ENCODE data around the gene ALPL. TPM values are rescaled to one million over a fixed set of nuclear protein-coding genes. Genes with fewer than 3 reads are reported as not detected.

Gene ALPL
- total RNA-seq, 4 donors from 2014 or later, result 2.8 to 6.4 (median 4.4) TPM

GRCh38 chr1:21601278-21602048 lies 92.2 kb downstream of the ALPL start:
- H3K27ac ChIP-seq, result no peak overlapping the region
- no peaks in the 10 kb centered on the region for H3K27me3 ChIP-seq
- TF ChIP-seq CTCF (IDR thresholded peaks at IDR 0.05), result no peak
- no peak for TF ChIP-seq POLR2A (IDR thresholded peaks at IDR 0.05)
- no peak for DNase-seq
- H3K9me3 ChIP-seq, result no peaks in the 10 kb centered on the region
- H3K36me3 ChIP-seq, result no peaks in the 10 kb centered on the region
- no peaks in the 10 kb centered on the region for H3K4me1 ChIP-seq
- H3K4me3 ChIP-seq, result no peak overlapping the region
- intact Hi-C loops (cut with DNase I; ENCODE audit: low total_unique reads), result no loop called here

- no peak for TF ChIP-seq CTCF (IDR thresholded peaks at IDR 0.05)
- TF ChIP-seq POLR2A (IDR thresholded peaks at IDR 0.05), result no peak
- Histone ChIP-seq H3K27ac (no peak overlapping the region), H3K36me3 (no peaks in the 10 kb centered on the region), H3K4me3 (no peak overlapping the region), H3K9me3 (no peaks in the 10 kb centered on the region), H3K4me1 (no peaks in the 10 kb centered on the region), H3K27me3 (no peaks in the 10 kb centered on the region)
- intact Hi-C loops (cut with DNase I; ENCODE audit: low total_unique reads), result no loop called here
- no peak for DNase-seq
These were observed 94.2 kb downstream of the ALPL start for GRCh38 chr1:21603177-21604138.

- intact Hi-C loops (cut with DNase I; ENCODE audit: low total_unique reads), result no loop called here
- H3K4me3 ChIP-seq, result no peak overlapping the region
- no peaks in the 10 kb centered on the region for H3K4me1 ChIP-seq
- H3K36me3 ChIP-seq, result no peaks in the 10 kb centered on the region
- H3K9me3 ChIP-seq, result no peaks in the 10 kb centered on the region
- no peak for DNase-seq
- TF ChIP-seq CTCF (IDR thresholded peaks at IDR 0.05) (no peak), POLR2A (IDR thresholded peaks at IDR 0.05) (no peak)
- H3K27me3 ChIP-seq, result no peaks in the 10 kb centered on the region
- no peak overlapping the region for H3K27ac ChIP-seq
These were observed 95.2 kb downstream of the ALPL start for GRCh38 chr1:21604208-21604957.

- no peaks in the 10 kb centered on the region for H3K9me3 ChIP-seq
- TF ChIP-seq CTCF (IDR thresholded peaks at IDR 0.05) (no peak), POLR2A (IDR thresholded peaks at IDR 0.05) (no peak)
- H3K4me3 ChIP-seq, result no peak overlapping the region
- H3K36me3 ChIP-seq, result no peaks in the 10 kb centered on the region
- no peaks in the 10 kb centered on the region for H3K27me3 ChIP-seq
- DNase-seq, result no peak
- H3K27ac ChIP-seq, result no peak overlapping the region
- intact Hi-C loops (cut with DNase I; ENCODE audit: low total_unique reads), result no loop called here
- H3K4me1 ChIP-seq, result no peaks in the 10 kb centered on the region
These were observed 95.9 kb downstream of the ALPL start for GRCh38 chr1:21605012-21605715.

All from uterus (tissue), 4 donors.